NCI-H446 treated with DMSO at 0.1 percent for 48 hours (cell line): ENCODE results near the gene SPEM3.

Experiments used
- DNase-seq: peaks from one replicate; lab custom pipeline; 2025; lab: John Stamatoyannopoulos, UW

SPEM3 gene

DNA sequence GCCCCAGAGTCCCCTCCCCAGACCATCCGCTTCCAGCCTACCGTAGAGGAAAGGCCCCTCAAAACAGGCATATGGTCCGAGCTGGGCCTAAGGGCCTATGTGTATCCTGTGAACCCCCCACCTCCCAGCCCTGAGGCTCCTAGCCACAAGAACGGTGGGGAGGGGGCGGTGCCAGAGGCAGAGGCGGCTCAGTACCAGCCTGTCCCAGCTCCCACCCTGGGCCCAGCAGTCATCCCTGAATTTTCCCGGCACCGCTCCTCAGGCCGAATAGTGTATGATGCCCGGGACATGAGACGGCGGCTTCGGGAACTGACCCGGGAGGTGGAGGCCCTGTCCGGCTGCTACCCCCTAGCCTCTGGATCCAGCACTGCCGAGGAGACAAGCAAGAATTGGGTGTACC lies 7.5 kb upstream of the SPEM3 start:
- DNase-seq: no peak

DNA sequence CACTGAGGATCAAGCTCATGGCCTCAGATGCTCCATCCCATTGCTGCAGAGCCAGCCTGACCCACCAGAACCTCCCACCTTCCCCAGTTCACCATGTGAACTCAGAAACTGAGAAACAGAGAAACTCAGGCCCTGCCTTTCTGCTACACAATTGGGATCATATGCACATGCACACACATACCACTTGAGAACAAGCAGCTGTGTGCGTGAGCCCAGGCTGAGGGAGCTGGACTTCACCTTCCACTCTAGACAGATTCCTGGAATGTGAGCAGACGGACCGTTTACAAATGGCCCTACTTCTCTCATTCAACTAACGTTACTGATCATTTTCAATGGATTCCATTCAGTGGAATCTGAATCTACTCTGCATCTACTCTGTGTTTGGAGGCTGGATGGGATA lies 5.0 kb upstream of the SPEM3 start:
- no peak for DNase-seq

- DNase-seq: no peak
These were observed 3.3 kb upstream of the SPEM3 start, which contains the start of gene SPEM2 for GRCh38 chr17:7425316-7425715. Gene SPEM2 (plus strand): TSS chr17:7425616. CDS start chr17:7425689, 73 bp downstream.

GRCh38 chr17:7425756-7426155 lies 2.9 kb upstream of the SPEM3 start:
- DNase-seq: no peak

DNA sequence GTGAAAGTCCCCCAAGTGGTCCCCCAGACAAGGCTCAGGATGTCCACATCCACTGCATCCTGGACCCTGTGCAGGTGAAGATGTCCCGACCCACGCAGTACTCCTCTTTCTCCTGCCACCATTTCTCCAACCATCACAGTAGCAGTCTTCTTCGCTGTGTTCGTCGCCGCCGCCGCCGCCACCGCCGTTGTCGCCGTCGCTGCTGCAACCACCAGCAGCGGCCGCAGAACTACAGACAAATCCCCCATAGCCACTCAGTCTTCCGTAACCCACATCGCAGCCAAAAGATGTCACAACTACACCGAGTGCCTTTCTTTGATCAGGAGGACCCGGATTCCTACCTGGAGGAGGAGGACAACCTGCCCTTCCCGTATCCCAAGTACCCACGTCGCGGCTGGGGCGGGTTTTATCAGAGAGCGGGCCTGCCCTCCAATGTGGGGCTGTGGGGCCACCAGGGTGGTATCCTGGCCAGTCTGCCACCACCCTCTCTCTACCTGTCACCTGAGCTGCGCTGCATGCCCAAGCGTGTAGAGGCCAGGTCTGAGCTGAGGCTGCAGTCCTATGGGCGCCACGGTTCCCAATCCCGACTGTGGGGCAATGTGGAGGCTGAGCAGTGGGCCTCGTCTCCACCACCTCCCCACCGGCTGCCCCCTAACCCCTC lies 2.3 kb upstream of the SPEM3 start:
- DNase-seq: no peak

GRCh38 chr17:7426896-7427489 lies 1.7 kb upstream of the SPEM3 start:
- DNase-seq: no peak

- DNase-seq: no peak
These were observed 1.1 kb upstream of the SPEM3 start for GRCh38 chr17:7427549-7427948.

DNA sequence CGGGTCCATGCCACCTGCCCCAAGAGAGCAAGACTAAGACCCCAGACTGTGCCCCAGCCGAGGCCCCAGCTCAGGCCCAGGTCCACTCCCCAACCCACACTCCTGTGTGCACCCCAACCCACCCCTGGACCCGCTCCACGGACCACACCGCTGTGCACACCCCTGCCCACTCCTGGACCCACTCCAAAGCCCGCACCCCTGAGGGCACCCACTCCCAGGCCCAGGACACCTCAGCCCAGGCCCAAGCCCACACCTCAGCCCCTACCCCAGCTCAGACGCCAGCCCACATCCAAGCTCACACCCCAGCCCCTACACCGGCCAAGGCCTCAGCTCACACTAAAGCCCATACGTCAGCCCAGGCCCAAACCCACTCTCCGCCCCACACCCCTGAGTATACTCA lies 1.1 kb downstream of the SPEM3 start:
- DNase-seq: no peak

DNA sequence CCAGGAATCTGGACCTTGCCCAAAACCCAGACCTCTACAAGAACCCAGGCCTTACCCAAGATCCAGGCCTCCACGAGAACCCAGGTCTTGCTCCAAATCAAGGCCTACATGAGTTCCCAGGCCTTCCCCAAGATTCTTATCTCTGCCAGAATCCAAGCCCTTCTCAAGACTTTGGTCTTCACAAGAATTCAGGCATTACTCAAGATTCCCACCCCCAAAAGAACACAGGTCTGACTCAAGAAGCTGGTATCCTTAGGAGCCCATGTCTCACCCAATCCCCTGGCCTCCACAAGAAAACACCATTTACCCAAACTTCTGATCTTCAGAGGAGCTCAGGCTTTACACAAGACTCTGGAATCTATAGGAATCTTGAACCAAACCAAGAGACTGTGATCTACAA lies 2.6 kb downstream of the SPEM3 start:
- DNase-seq: no peak

DNA sequence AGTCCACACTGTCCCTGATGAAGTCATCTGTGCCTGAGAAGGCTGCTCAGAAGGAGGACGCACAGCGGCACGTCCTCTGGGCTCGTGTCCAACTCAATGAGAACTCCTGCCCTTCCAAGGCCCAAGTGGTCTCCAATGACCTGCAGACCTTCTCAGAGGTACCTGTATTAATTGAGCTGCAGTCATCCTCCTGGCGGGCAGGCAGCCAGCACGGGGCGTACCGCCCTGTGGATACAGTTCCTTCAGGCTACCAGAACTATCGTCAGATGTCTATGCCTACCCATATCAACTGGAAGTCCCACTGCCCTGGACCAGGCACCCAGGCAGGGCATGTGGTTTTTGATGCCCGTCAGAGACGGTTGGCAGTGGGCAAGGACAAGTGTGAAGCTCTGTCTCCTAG lies 3.6 kb downstream of the SPEM3 start:
- DNase-seq: no peak

DNA sequence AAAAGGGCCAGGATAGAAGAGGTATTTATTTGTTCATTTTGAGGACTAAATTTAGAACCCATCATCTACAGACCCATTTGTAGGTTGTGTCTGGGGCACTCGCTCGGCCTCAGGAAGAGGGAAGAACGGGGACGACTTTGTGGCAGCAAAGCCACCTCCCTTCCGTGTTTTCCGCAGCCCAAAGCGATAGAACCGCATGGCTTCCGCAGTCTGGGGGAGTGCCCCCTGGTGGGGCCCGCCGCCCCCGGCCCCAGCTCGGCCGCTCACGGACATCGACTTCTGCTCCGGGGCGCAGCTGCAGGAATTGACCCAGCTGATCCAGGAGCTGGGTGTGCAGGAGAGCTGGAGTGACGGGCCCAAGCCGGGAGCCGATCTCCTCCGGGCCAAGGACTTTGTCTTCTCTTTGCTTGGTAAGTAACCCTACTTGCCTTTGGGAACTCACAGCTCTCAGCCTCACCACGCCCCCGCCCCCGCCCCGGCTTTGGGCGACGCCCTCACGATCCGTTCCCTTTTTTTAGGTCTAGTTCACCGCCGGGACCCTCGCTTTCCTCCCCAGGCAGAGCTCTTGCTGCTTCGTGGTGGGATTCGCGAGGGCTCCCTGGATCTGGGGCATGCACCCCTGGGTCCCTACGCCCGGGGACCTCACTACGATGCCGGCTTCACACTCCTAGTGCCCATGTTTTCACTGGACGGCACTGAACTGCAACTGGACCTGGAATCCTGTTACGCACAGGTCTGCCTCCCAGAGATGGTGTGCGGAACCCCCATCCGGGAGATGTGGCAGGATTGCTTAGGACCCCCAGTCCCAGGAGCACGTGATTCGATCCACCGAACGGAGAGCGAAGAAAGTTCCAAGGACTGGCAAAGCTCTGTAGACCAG lies 7.3 kb downstream of the SPEM3 start:
- DNase-seq: no peak

DNA sequence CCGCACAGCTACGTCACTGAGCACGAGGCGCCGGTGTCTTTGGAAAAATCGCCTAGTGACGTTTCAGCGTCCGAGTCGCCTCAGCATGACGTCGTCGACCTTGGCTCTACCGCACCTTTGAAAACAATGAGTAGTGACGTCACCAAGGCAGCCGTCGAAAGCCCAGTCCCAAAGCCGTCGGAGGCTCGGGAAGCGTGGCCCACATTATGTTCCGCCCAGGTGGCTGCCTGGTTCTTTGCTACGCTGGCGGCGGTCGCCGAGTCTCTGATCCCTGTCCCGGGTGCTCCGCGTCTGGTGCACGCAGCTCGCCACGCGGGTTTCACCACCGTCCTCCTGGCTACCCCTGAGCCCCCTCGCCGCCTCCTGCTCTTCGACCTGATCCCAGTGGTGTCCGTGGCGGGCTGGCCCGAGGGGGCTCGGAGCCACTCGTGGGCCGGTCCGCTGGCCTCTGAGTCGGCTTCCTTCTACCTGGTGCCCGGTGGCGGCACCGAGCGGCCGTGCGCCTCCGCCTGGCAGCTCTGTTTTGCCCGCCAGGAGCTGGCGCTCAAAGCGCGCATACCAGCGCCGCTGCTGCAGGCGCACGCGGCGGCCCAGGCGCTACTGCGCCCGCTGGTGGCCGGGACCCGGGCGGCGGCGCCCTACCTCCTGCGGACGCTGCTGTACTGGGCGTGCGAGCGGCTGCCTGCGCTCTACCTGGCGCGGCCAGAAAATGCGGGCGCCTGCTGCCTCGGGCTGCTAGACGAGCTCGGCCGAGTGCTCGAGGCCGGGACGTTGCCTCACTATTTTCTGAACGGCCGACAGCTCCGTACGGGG lies 8.1 kb downstream of the SPEM3 start:
- peak; percentile 42 for DNase-seq

GRCh38 chr17:7437369-7437863 lies 8.8 kb downstream of the SPEM3 start:
- no peak for DNase-seq

DNA sequence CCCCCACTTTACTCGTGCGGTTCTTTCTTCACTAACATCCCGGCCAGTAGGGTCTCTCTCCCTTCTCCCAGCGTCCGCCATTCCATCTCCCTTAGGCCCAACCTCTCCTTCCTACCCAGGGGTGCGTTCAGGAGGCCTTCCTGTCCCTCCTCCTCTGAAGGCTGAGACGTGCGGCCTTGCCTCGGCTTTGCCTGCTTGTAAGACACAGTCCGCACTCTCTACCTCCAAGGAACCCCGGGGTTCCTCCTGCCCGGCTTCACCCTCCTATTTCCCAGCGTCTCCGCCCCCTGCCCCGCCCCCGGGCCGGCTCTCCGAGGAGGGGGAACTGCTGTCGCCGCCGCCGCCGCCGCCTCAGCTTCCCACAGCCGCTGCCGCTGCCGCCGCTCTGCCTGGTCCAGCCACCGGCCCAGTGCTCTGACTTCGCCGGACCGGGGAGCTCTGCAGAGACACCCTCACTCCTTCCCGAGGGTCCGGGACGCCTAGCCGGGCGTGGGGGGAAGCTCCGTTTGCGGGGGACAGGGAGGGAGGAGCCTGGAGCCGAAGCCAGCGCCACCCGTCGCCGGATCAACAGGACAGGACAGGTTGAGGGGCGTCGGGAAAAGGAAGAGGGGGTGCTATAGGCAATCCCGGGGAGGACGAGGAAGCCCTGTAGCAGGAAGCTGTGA lies 9.4 kb downstream of the SPEM3 start:
- no peak for DNase-seq

DNA sequence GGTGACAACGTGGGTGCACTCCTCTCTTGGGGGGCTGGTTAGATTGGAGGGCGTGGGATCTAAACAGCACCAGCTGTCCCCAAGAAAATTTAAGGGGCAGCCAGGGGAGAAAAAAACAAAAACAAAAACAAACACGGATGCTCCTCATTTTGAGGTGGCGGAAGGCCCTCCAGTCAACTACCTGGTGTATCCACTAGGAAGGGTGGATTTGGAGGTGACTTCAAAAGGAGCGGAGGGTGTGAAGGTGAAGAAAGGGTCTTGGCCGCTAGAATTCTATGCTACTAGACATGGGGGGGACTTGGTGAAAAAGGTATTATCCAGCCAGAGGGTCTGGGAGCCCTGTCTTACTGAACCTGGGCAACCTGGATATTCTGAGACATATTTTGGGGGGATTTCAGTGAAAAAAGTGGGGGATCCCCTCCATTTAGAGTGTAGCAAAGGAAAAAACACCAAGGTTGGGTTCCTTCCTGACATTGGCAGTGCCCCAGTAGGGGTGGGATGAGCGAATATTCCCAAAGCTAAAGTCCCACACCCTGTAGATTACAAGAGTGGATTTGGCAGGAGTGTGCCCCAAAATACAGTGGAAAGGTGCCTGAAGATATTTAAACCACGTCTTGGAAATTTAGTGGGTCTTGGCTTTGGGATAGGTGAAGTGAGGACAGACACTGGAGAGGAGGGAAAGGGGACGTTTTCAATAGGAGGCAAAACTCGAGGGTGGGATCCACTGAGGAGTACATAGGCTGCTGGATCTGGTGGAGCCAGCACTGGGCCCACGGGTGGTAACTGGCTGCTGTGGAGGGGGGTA lies 10.2 kb downstream of the SPEM3 start:
- DNase-seq: no peak

- DNase-seq: no peak
These were observed 10.9 kb downstream of the SPEM3 start, which contains the start of gene FGF11 for GRCh38 chr17:7439462-7440112. Gene FGF11 (plus strand): TSS chr17:7439512. CDS start chr17:7439621, 109 bp downstream.

- DNase-seq: peak; percentile 39
These were observed 11.6 kb downstream of the SPEM3 start for GRCh38 chr17:7440113-7440833.

- peak; percentile 59 for DNase-seq
These were observed 12.2 kb downstream of the SPEM3 start for GRCh38 chr17:7440834-7441195.

DNA sequence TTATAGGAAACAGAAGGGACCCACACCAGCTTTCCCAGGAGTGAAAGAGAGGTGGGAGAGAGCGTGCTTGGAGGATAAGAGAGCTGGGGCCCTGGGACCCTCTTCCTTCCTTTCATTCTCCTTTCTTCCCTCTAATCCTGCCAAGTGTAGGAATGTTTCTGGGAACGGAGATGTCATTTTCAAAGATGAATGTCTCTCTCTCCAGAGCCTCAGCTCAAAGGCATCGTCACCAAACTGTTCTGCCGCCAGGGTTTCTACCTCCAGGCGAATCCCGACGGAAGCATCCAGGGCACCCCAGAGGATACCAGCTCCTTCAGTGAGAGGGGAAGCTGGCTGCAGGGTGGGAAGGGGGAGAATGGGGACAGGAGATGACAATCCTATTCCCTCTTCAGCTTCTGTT lies 12.6 kb downstream of the SPEM3 start:
- no peak for DNase-seq
